PFSK-1 (cell line): ENCODE data around the gene IL17D.

ENCODE experiments used
- POLR2AphosphoS5 ChIP-seq: IDR thresholded peaks from 2 replicates; pipeline ENCODE4 v1.6.1; 2012; ENCODE audit warnings: low read depth, mild to moderate bottlenecking, control low read depth, low read length, moderate library complexity
- SIN3A ChIP-seq: IDR thresholded peaks from 2 replicates; pipeline ENCODE4 v1.6.1; 2012; ENCODE audit warnings: mild to moderate bottlenecking, low read length, moderate library complexity, borderline replicate concordance; ENCODE audit not compliant: insufficient read depth

- TF ChIP-seq SIN3A (no peak), POLR2AphosphoS5 (no peak)
Observed at GRCh38 chr13:20689291-20689690, 14.2 kb upstream of the IL17D start.
